T follicular helper cell (primary cell): Measurements from ENCODE around the gene JAM3.

Experiments
- DNase-seq: peaks from one replicate; pipeline ENCODE4 v3.0.0-alpha.2; 2020; ENCODE audit warnings: low read depth

Gene JAM3

DNA sequence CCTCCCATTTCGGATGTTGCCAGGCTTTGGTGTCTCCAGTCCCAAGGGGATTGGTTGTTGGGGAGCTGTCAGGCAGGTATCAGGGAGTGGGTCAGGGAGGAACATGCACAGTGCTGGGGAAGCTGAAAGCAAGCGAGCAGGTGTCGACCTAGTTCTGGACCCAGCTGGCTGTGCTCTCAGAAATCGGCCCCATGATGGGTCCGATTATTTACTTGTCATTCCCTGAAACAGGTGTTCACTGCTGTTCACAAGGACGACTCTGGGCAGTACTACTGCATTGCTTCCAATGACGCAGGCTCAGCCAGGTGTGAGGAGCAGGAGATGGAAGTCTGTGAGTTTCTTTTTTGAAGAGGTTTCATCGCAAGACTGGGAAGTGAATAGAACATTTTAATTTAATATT is 76.8 kb downstream of the JAM3 start:
- no peak for DNase-seq

DNA sequence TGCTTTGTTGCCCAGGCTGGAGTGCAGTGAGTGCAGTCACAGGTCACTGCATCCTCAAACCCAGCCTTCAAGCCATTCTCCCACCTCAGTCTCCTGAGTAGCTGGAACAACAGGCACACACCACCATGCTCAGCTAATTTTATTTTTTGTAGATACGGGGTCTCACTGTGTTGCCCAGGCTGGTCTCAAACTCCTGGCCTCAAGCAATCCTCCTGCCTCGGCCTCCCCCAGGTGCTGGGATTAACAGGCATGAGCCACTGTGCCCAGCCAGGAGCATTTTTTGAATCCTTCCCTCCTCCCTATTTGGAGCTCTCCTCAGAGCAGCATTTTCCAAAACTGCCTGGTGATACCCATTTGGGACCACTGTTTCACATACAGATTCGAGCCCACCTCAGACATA is 77.7 kb downstream of the JAM3 start:
- no peak for DNase-seq

DNA sequence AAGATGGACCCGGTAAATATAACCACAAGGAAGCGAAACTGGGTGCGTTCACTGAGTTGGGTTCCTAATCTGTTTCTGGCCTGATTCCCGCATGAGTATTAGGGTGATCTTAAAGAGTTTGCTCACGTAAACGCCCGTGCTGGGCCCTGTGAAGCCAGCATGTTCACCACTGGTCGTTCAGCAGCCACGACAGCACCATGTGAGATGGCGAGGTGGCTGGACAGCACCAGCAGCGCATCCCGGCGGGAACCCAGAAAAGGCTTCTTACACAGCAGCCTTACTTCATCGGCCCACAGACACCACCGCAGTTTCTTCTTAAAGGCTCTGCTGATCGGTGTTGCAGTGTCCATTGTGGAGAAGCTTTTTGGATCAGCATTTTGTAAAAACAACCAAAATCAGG is 80.5 kb downstream of the JAM3 start:
- DNase-seq, result no peak

DNA sequence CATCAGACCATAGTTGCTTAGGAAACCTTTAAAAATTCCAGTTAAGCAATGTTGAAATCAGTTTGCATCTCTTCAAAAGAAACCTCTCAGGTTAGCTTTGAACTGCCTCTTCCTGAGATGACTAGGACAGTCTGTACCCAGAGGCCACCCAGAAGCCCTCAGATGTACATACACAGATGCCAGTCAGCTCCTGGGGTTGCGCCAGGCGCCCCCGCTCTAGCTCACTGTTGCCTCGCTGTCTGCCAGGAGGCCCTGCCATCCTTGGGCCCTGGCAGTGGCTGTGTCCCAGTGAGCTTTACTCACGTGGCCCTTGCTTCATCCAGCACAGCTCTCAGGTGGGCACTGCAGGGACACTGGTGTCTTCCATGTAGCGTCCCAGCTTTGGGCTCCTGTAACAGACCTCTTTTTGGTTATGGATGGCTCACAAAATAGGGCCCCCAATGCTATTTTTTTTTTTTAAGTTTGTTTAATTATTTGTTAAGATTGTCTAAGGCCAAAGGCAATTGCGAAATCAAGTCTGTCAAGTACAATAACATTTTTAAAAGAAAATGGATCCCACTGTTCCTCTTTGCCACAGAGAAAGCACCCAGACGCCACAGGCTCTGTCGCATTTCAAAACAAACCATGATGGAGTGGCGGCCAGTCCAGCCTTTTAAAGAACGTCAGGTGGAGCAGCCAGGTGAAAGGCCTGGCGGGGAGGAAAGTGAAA is 81.5 kb downstream of the JAM3 start:
- DNase-seq, result no peak

DNA sequence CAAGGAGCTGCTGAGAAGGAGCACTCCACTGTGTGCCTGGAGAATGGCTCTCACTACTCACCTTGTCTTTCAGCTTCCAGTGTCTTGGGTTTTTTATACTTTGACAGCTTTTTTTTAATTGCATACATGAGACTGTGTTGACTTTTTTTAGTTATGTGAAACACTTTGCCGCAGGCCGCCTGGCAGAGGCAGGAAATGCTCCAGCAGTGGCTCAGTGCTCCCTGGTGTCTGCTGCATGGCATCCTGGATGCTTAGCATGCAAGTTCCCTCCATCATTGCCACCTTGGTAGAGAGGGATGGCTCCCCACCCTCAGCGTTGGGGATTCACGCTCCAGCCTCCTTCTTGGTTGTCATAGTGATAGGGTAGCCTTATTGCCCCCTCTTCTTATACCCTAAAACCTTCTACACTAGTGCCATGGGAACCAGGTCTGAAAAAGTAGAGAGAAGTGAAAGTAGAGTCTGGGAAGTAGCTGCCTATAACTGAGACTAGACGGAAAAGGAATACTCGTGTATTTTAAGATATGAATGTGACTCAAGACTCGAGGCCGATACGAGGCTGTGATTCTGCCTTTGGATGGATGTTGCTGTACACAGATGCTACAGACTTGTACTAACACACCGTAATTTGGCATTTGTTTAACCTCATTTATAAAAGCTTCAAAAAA is 82.3 kb downstream of the JAM3 start:
- DNase-seq, result no peak

DNA sequence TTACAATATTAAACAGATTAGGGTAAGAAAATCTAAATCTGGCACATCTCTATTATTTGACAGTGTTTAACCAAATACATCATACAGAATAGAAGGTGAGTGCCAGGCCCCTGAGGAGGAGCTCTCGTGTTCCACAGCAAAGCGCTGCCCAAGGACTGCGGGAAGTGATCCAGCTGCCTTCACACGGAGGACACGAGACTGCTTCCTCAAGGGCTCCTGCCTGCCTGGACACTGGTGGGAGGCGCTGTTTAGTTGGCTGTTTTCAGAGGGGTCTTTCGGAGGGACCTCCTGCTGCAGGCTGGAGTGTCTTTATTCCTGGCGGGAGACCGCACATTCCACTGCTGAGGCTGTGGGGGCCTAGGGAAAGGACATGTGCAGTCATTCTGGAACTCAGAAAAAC is 83.8 kb downstream of the JAM3 start:
- DNase-seq, result no peak

DNA sequence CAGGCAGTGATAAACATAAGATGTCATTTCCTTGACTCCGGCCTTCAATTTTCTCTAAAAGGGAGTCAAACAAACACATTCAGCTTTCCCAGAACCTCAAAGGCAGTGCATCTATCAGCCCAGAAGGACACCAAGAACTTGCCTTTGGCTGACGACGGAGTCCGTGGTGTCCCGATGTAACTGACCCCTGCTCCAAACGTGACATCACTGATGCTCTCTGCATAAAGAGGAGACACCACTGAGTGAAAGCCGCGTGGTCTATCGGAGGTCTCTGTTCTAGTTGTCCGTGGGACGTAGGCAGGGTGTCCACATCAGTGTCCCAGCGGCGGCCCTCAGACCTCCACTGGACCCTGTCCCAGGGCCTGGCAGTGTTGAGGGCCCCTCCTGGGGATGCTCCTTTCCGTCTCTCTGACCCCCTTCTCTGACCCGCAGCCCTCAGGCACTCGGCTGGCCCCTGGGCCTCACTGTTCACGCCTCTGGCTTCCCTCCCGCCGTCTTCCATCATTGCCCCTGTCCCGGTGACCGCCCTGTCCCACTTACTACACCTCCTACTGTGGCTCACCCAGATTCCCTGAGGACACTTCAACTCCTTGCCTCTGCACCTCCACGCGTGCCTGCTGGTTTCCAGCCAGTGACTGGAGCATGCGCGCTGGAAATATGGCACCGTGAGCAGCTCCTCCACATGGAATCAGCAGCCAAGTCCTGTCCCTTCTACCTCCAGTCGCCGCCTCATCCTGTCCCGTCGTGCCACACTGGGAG is 84.5 kb downstream of the JAM3 start:
- DNase-seq, result no peak

DNA sequence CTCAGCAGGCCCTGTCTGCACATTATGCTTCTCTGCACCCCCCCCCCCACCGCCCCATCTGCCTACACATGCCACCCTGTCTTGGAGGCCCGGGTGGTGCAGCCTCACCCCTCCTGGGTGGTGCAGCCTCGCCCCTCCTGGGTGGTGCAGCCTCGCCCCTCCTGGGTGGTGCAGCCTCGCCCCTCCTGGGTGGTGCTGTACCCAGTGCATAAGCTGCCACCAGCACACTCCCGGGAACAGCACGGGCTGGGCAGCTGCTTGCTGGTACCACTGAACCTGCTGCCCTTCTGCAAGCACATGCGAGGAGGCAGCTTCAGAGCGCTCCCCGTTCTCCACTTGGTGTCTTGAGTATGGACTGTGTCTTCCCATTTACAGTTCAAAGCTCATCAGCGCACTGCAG is 85.6 kb downstream of the JAM3 start:
- DNase-seq, result no peak

DNA sequence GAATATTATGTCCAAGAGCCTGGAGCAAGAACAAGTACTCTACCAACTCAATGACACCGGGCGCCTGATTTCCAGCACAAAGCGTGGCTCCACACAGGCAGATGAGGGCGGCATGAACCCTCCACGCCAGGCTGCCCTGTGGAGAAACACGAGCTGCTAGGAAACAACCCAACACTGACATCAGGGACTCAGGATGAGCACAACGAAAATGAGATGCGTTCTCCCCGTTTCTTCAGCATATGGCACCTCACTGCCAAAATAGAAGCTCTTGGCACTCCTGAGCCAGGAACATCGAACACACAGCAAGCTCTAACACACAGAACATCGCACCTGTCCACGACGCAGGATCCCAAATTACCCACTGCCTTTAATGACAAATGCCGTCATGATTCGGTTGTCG is 86.6 kb downstream of the JAM3 start:
- no peak for DNase-seq

DNA sequence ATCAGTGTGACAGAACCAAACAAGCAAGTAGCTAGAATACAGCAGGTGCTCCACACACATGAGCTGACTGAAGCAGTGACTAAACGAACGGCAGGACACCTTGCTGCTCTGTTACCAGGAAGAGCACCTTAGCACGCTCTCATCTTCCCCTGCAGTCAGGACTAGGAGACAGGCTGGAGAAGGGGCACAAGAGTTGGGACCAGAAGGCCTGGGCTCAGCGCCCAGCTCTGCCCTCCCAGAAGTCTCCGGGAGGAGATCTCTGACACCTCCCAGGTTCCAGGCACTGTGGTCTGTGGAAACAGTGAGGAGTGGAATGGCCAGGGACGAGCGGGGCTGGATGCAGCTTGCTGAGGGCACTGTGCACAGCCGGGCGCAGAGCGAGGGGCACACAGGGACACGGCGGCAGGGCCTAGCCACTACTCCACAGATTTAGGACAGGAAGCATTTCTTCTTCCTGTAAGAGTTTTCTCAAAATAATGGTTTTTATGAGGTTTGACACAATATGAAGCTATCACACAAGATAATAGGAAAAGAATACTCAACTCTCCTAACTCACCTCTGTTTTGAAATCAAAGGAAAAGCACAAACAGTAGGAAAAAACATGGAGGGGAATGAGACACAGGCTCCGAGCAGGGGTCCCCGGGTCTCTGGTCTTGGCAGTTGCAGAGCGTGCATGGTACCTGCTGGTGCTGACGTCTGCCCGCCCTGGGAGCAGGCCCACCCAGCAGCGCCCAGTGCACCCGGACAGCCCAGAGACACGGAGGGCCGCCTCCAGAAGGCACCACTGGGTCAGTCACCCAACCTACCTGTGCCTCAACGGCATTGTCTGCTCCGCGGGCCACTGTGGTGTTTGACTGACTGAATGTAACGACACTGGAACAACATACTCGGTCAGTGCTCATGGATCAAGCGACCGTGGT is 87.3 kb downstream of the JAM3 start:
- DNase-seq, result no peak

DNA sequence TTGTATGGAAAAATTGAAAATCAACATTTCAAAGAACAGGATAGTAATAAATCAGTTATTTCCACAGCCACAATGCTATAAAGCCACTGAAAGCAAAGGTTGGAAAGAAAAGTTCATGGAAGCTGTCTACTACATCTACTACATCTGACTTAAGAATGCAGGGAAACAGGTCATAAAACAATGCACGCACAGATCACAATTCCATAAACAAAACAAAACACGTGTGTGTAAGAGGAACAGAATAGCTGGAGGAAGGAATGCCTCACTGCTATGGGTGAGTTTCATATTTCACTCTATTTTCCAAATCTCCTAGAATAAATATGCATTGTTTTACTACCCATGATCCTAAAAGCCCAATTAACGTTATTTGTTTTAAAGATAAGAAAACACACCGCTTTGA is 88.6 kb downstream of the JAM3 start:
- no peak for DNase-seq

DNA sequence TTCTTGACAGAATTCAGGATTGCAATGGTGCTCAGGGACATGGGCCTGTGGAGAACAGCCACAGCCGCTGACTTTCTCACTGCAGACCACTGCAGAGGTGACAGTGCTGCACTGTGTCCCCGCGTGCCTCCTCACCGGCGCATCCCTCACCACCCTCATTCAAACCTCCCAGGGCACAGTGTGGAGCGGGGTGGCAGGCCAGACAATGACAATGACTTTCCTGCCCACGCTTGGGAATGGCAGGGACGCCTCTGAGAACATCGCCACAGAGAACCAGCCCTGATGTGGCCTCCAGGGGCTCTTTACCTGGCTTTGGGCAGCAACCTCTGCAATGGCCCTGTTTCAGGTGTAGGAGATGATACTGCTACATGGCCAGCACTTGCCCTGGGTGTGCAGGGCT is 89.2 kb downstream of the JAM3 start:
- DNase-seq, result no peak

DNA sequence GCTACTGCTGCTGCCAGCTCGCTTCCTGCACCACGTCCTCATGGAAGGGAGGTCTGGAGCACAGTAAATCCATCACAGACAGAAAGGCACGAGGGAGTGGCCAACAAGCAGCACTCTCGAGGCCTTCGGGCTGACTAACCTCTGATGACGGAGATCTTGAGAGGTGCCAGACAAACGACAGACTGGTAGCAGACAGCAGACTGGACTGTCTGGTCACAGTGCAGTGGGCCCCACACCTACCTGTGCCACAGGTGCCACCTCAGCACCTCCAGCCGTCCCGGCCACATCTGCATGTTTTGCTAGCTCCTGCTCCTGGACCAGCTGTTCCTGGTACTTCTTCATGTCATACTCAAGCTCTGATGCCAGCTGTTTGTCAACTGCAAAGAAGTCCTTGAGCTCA is 90.8 kb downstream of the JAM3 start:
- no peak for DNase-seq

DNA sequence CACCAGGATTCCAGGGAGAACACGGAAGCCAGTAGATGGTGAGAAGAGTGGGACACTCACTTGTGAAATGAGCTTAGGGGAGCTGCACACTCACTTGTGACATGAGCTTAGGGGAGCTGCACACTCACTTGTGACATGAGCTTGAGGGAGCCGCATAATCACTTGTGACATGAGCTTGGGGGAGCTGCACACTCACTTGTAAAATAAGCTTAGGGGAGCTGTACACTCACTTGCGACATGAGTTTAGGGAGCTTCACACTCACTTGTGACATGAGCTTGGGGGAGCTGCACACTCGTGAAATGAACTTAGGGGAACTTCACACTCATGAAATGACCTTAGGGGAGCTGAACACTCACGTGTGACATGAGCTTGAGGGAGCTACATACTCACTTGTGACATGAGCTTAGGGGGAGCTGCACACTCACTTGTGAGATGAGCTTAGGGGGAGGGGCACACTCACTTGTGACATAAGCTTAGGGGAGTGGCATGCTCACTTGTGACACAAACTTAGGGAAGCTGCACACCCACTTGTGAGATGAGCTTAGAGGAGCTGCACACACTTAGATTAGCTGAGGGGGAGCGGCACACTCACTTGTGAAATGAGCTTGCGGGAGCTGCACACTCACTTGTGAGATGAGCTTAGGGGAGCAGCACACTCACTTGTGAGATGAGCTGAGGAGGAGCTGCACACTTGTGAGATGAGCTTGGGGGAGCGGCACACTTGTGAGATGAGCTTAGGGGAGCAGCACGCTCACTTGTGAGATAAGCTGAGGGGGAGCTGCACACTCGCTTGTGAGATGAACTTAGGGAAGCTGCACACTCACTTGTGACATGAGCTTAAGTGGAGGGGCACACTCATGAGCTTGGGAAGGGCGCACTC is 95.9 kb downstream of the JAM3 start:
- DNase-seq, result no peak

DNA sequence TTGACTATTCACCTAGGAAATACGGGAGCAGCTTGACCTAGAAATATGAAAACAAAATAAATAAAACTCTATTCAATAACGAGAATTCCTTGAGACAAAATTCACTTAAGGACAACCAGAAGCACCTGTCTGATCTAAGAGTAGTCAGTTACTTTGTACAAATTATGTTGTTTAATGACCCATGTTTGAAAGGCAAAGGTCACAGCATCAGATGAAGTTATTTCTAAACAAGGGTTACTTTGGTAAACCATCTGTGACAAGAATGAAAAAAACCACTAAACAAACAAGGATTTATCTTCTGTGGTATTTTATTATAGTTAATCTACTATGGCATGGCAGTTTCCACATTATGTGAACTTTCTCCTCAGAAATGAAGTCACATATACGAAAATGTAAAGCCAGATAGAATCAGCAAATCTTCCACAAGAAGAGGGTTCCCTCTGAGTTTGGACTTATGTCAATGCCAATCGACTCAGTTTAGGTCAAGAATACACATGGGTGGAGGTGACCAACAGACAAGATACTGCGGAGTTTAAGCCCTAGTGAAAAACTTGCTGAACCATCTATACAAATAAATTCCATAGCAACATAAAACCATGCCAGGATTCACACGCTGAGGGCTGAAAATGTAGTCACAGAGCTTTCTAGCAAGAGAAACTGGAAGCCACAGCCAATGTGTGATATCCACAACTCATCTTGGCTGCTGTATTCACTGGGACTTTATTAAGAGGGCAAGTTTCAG is 101.5 kb downstream of the JAM3 start:
- no peak for DNase-seq

DNA sequence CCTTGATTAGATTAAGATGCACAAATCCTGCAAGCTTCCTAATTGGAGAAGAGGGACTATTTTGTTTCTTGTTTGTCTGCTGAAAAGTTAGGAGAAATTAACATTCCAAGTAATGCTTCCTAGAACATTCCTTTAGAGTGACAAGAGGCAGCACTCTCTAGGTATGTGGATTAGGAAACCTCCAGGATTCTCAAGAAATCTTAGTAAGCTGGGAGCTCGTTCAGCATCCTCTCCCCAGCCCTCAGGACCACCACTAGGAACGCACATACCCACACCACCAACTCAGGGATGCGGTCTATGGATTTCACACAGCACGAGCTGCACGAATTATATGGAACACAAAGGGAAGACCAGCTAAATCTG is 102.0 kb downstream of the JAM3 start:
- no peak for DNase-seq

DNA sequence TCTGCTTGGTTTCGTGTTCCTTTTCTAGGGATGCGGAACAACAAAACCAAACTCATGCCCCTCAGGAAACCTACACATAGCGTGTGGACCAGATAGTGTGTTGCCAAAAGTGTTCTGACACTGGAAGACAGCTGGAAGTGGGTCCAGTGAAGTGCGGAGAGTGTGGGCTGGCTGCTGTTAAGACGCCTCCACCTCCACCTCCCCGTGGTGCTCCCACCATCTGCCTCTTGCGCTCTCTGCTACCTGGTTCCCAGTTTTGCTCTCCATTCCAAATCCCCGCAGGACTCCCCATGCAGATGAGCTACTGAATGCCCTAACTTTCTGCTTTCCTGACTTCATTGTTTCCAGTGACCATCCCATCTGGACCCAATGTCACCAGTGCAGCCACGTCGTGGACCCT is 103.1 kb downstream of the JAM3 start:
- DNase-seq, result no peak

DNA sequence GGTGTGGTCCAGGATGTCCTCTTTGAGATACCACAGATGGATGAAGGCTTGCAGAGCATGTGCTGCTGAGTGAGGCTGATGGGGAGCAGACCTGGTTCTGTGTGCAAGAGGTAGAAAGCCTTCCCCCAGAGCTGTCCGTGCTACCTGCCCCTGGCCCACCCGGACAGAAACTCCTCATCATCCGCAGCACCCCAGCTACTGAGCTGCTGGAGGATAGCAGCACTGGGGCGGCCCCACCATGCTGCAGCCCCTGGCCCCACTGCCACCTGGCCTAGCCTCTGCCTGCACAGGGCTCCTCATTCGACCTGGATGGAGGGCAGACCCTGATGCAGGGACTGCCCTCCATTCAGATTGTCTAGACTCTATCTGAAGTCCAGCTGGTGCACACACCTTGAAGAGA is 104.4 kb downstream of the JAM3 start:
- no peak for DNase-seq

DNA sequence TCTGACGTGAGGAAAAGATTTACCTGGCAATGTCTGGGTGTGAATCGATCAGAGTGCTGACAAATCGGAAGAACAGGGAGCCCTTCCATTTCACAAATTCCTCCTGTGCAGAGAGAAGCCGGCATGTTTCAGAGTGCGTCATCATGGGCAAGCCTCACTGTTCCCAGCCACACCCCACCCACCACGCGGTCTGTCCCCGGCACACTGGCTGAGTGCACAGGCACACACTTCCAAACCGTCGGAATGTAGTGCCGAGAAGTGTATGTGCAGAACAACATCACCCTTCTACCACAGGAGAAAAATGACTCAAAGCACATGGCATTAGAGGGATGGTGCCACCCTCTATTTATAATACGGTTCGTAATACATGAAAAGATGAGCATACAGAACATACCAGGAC is 107.4 kb downstream of the JAM3 start:
- DNase-seq, result no peak

DNA sequence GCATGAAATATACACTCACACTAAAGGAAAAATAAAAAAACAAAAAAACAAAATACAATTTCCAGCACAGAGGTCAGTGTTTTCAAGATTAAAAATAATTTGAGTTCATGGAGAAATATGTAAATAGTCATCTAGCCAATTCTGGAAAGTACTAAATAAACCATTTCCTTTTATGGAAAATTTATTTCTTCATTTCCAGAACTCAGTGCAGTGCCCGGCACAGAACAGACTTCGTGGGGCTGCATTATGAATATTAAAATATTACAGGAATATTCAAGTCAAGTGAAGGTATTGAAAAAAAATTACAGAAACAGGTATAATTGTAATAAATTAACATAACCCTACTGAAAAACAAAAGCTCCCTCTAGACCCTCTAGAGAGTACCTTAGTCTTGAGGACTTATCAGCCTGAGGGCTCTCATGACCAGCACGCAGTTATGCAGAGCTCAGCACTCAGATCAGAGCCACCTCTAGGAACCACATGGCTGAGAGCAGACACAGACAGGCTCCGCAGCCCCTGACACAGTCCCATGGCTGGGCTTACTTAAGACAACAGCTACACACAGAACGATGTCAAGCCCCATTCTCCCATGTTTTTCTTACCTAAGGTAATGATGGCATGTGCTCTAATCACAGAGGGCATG is 109.3 kb downstream of the JAM3 start:
- DNase-seq, result no peak
